Liver (tissue), 9 donors: ENCODE measurements around the gene MORC4. TPM values are rescaled to one million over a fixed set of nuclear protein-coding genes. Genes with fewer than 3 reads are reported as not detected.

ENCODE experiments used
- DNase-seq: peaks from one replicate; pipeline ENCODE4 v3.0.0-alpha.2; 2017; ENCODE audit warnings: low spot score
- H3K27ac ChIP-seq, 2 donors: one replicate each; pipeline ENCODE4 v1.7.0; 2013; ENCODE audit warnings: inconsistent platforms in 2 of 2, low read length in 2 of 2, control low read depth in 1 of 2, low read depth in 1 of 2, mild to moderate bottlenecking in 1 of 2
- H3K27me3 ChIP-seq, 4 donors: one replicate each; pipeline versions ENCODE4 v1.6.1 to v1.7.0; 2013; ENCODE audit warnings: low read length in 3 of 4, inconsistent platforms in 1 of 4, mild to moderate bottlenecking in 1 of 4, moderate library complexity in 1 of 4; ENCODE audit not compliant: control insufficient read depth in 4 of 4, insufficient read depth in 4 of 4
- H3K36me3 ChIP-seq, 4 donors: one replicate each; pipeline versions ENCODE4 v1.6.1 to v1.7.0; 2013; ENCODE audit warnings: low read length in 3 of 4, mild to moderate bottlenecking in 3 of 4, low read depth in 1 of 4, moderate library complexity in 1 of 4; ENCODE audit not compliant: control insufficient read depth in 4 of 4, insufficient read depth in 3 of 4
- H3K4me1 ChIP-seq, 4 donors: one replicate each; pipeline versions ENCODE4 v1.6.1 to v1.7.0; 2013; ENCODE audit warnings: low read length in 3 of 4, mild to moderate bottlenecking in 3 of 4, moderate library complexity in 1 of 4; ENCODE audit not compliant: control insufficient read depth in 4 of 4, insufficient read depth in 4 of 4
- H3K4me3 ChIP-seq, 3 donors: one replicate each; pipeline versions ENCODE4 v1.6.1 to v1.7.0; 2013; ENCODE audit warnings: low read length in 3 of 3, control low read depth in 1 of 3, low read depth in 1 of 3, mild to moderate bottlenecking in 1 of 3
- H3K9ac ChIP-seq, 2 donors: one replicate each; pipeline ENCODE4 v1.7.0; 2013; ENCODE audit warnings: low read length in 2 of 2, mild to moderate bottlenecking in 2 of 2, moderate library complexity in 2 of 2, control low read depth in 1 of 2, low read depth in 1 of 2
- H3K9me3 ChIP-seq, 4 donors: one replicate each; pipeline versions ENCODE4 v1.6.1 to v1.7.0; 2013; ENCODE audit warnings: low read length in 3 of 4; ENCODE audit not compliant: control insufficient read depth in 4 of 4
- ATF3 ChIP-seq: IDR thresholded peaks from 2 replicates; pipeline ENCODE4 v1.6.1; 2016; ENCODE audit warnings: antibody characterized with exemption
- CTCF ChIP-seq: fragments of 150-350 bp; IDR thresholded peaks from 2 replicates; pipeline ENCODE4 v1.5.1; 2017; ENCODE audit warnings: improper control_type of control experiment, low read depth, low read length; ENCODE audit not compliant: missing input control
- EGR1 ChIP-seq, 2 donors: IDR thresholded peaks; 2 replicates each; pipeline ENCODE4 v1.6.1; 2016 to 2018; ENCODE audit warnings: antibody characterized with exemption in 2 of 2, low read depth in 2 of 2
- FOXA1 ChIP-seq: IDR thresholded peaks from 2 replicates; pipeline ENCODE4 v1.6.1; 2016; ENCODE audit warnings: antibody characterized with exemption
- FOXA2 ChIP-seq: IDR thresholded peaks from 2 replicates; pipeline ENCODE4 v1.6.1; 2016; ENCODE audit warnings: antibody characterized with exemption
- GABPA ChIP-seq, 2 donors: IDR thresholded peaks in 1 of 2; conservative IDR thresholded peaks in 1 of 2; 2 replicates each; pipeline ENCODE4 v1.6.1; 2016; ENCODE audit warnings: antibody characterized with exemption in 2 of 2, mild to moderate bottlenecking in 1 of 2, moderate library complexity in 1 of 2
- HNF4A ChIP-seq, 2 donors: conservative IDR thresholded peaks; 2 replicates each; pipeline ENCODE4 v1.6.1; 2016; ENCODE audit warnings: antibody characterized with exemption in 2 of 2, mild to moderate bottlenecking in 2 of 2
- HNF4G ChIP-seq: IDR thresholded peaks from 2 replicates; pipeline ENCODE4 v1.6.1; 2016; ENCODE audit warnings: antibody characterized with exemption
- JUND ChIP-seq, 2 donors: IDR thresholded peaks; 2 replicates each; pipeline ENCODE4 v1.6.1; 2016; ENCODE audit warnings: antibody characterized with exemption in 2 of 2
- MAX ChIP-seq: IDR thresholded peaks from 2 replicates; pipeline ENCODE4 v1.6.1; 2016; ENCODE audit warnings: antibody characterized with exemption
- NR2F2 ChIP-seq: IDR thresholded peaks from 2 replicates; pipeline ENCODE4 v1.6.1; 2016; ENCODE audit warnings: antibody characterized with exemption
- RAD21 ChIP-seq, 2 donors: IDR thresholded peaks; 2 replicates each; pipeline ENCODE4 v1.6.1; 2016; ENCODE audit warnings: antibody characterized with exemption in 2 of 2, mild to moderate bottlenecking in 2 of 2
- REST ChIP-seq: IDR thresholded peaks from 2 replicates; pipeline ENCODE4 v1.6.1; 2016; ENCODE audit warnings: antibody characterized with exemption, mild to moderate bottlenecking
- RXRA ChIP-seq, 2 donors: IDR thresholded peaks; 2 replicates each; pipeline ENCODE4 v1.6.1; 2017 to 2018; ENCODE audit warnings: antibody characterized with exemption in 2 of 2, mild to moderate bottlenecking in 1 of 2
- TAF1 ChIP-seq: conservative IDR thresholded peaks from 2 replicates; pipeline ENCODE4 v1.6.1; 2016; ENCODE audit warnings: antibody characterized with exemption, mild to moderate bottlenecking
- YY1 ChIP-seq: IDR thresholded peaks from 2 replicates; pipeline ENCODE4 v1.6.1; 2016; ENCODE audit warnings: antibody characterized with exemption, mild to moderate bottlenecking
- ZBTB33 ChIP-seq: IDR thresholded peaks from 2 replicates; pipeline ENCODE4 v1.6.1; 2016; ENCODE audit warnings: antibody characterized with exemption
- WGBS: extraction: QIAGEN DNeasy Blood & Tissue Kit; methylation state at CpG from one replicate; pipeline ENCODE4 v1.1.7; 2013; 5-methylcytosine and 5-hydroxymethylcytosine counted together
- polyA plus RNA-seq, 2 donors: library from polyadenylated mRNA; stranded (reverse) in 1 of 2; unstranded in 1 of 2; fragments of 200-250 nt in 1 of 2; fragments of >200 nt in 1 of 2; fragmentation: Nextera tagmentation in 1 of 2; extraction: Ambion mirVana in 1 of 2; gene quantifications; one replicate each; pipeline versions ENCODE4 v1.2.1 to v1.2.3, GENCODE V29; 2013 to 2015
- total RNA-seq, 2 donors: library from RNA; depleted of rRNA; stranded (reverse); fragments of >200 nt; gene quantifications; one replicate each; pipeline ENCODE4 v1.2.3, GENCODE V29; 2014
- donor health status: healthy.
- donor health status: healthy.
- donor health status: healthy.
- donor health status: healthy.
- donor health status: healthy.

MORC4 gene
- total and polyA plus RNA-seq, 4 donors, result 5.8 to 11.0 (median 8.4) TPM

GRCh38 chrX:106955004-106955772 is 44.8 kb downstream of the MORC4 start:
- DNase-seq, result no peak
- Histone ChIP-seq H3K36me3 (no peaks in the 10 kb centered on the region), H3K9ac (no peak overlapping the region), H3K9me3 (no peaks in the 10 kb centered on the region), H3K27me3 (no peaks in the 10 kb centered on the region), H3K27ac (peak overlapping the region in 1 of 2 donors; percentile 18), H3K4me3 (no peak overlapping the region), H3K4me1 (peaks cover 4 to 15% (median 9%) of the 10 kb centered on the region in 4 donors)
- TF ChIP-seq MAX, result no peak
- peak in 1 of 2 donors; percentile 31 for TF ChIP-seq JUND (IDR thresholded peaks at IDR 0.05)
- TF ChIP-seq GABPA (IDR thresholded peaks at IDR 0.05 in 1 of 2, conservative IDR thresholded peaks at IDR 0.05 in 1 of 2), result no peak
- TF ChIP-seq FOXA2, result peak; percentile 34
- TF ChIP-seq REST, result no peak
- no peak for TF ChIP-seq NR2F2
- TF ChIP-seq CTCF, result no peak
- TF ChIP-seq HNF4A (conservative IDR thresholded peaks at IDR 0.05), result peak; percentile 24 to 51
- no peak for TF ChIP-seq ZBTB33
- no peak for TF ChIP-seq EGR1 (IDR thresholded peaks at IDR 0.05; ENCODE audit: low read depth in 2 of 2)
- TF ChIP-seq TAF1, result no peak
- TF ChIP-seq RAD21 (IDR thresholded peaks at IDR 0.05), result peak in 1 of 2 donors; percentile 5
- TF ChIP-seq ATF3, result no peak
- TF ChIP-seq HNF4G, result no peak
- TF ChIP-seq RXRA (IDR thresholded peaks at IDR 0.05), result peak; percentile 33 to 62
- TF ChIP-seq YY1, result no peak
- no peak for TF ChIP-seq FOXA1
- 66% methylated on average over 1 of the region's 1 CpG for WGBS
